CD14-positive monocyte (primary cell): ENCODE data around the gene TTBK1. TPM values are rescaled to one million over a fixed set of nuclear protein-coding genes. Genes with fewer than 3 reads are reported as not detected.

Experiments
- DNase-seq, 3 donors: peaks; one replicate each; pipeline ENCODE4 v3.0.0-alpha.2; 2011 to 2022
- H2AFZ ChIP-seq: 2 replicates; pipeline ENCODE4 v1.6.0; 2012; ENCODE audit warnings: mild to moderate bottlenecking, low read depth, low read length, inconsistent platforms; ENCODE audit not compliant: insufficient read depth, poor library complexity, severe bottlenecking
- H3K27ac ChIP-seq, 2 donors: 1 replicate in 1 of 2; 2 replicates in 1 of 2; pipeline ENCODE4 v1.5.1; 2012 to 2013; ENCODE audit warnings: low read length in 2 of 2, control low read depth in 1 of 2, inconsistent platforms in 1 of 2, low read depth in 1 of 2, mild to moderate bottlenecking in 1 of 2
- H3K27me3 ChIP-seq, 2 donors: one replicate each; pipeline versions ENCODE4 v1.6.0 to v1.6.1; 2011 to 2013; ENCODE audit warnings: low read length in 2 of 2; ENCODE audit not compliant: control insufficient read depth in 2 of 2, insufficient read depth in 2 of 2
- H3K36me3 ChIP-seq, 2 donors: replicated peaks in 1 of 2; 1 replicate in 1 of 2; 2 replicates in 1 of 2; pipeline versions ENCODE4 v1.5.1 to v1.6.1; 2012 to 2013; ENCODE audit warnings: low read length in 2 of 2, control low read depth in 1 of 2, inconsistent platforms in 1 of 2, mild to moderate bottlenecking in 1 of 2; ENCODE audit not compliant: insufficient read depth in 2 of 2, control insufficient read depth in 1 of 2
- H3K4me1 ChIP-seq, 2 donors: 1 replicate in 1 of 2; 2 replicates in 1 of 2; pipeline versions ENCODE4 v1.5.1 to v1.6.1; 2012 to 2013; ENCODE audit warnings: low read length in 2 of 2, control low read depth in 1 of 2, inconsistent platforms in 1 of 2, mild to moderate bottlenecking in 1 of 2, moderate library complexity in 1 of 2; ENCODE audit not compliant: insufficient read depth in 2 of 2, control insufficient read depth in 1 of 2
- H3K4me2 ChIP-seq: replicated peaks from 2 replicates; pipeline ENCODE3; 2012; ENCODE audit warnings: low read length, moderate library complexity, mild to moderate bottlenecking; ENCODE audit not compliant: poor library complexity, severe bottlenecking; ENCODE audit errors: extremely low read depth
- H3K4me3 ChIP-seq, 3 experiments: fragments of 200-600 bp in 1 of 3; sonication (generic) in 1 of 3; replicated peaks in 1 of 3; 1 replicate in 2 of 3; 2 replicates in 1 of 3; pipeline ENCODE4 v1.5.1; 2011 to 2013; ENCODE audit warnings: low read length in 3 of 3, mild to moderate bottlenecking in 3 of 3, control low read depth in 2 of 3, low read depth in 2 of 3, inconsistent platforms in 1 of 3, moderate library complexity in 1 of 3
- H3K79me2 ChIP-seq: 2 replicates; pipeline ENCODE4 v1.6.0; 2012; ENCODE audit warnings: mild to moderate bottlenecking, control low read depth, inconsistent platforms, low read length, moderate library complexity; ENCODE audit not compliant: insufficient read depth
- H3K9ac ChIP-seq: 2 replicates; pipeline ENCODE4 v1.6.0; 2017; ENCODE audit warnings: low read length, mild to moderate bottlenecking; ENCODE audit not compliant: insufficient read depth, poor library complexity, severe bottlenecking
- H3K9me3 ChIP-seq, 2 donors: replicated peaks in 1 of 2; 1 replicate in 1 of 2; 2 replicates in 1 of 2; pipeline versions ENCODE4 v1.5.1 to v1.6.1; 2012 to 2013; ENCODE audit warnings: low read length in 2 of 2, control low read depth in 1 of 2; ENCODE audit not compliant: control insufficient read depth in 1 of 2, insufficient read depth in 1 of 2
- H4K20me1 ChIP-seq: 2 replicates; pipeline ENCODE4 v1.6.0; 2012; ENCODE audit warnings: mild to moderate bottlenecking, low read length, control low read depth, moderate library complexity; ENCODE audit not compliant: insufficient read depth
- H3K27ac Mint-ChIP-seq, 7 donors: one replicate each; pipeline ENCODE4 v1.8.0; 2020; ENCODE audit warnings: mild to moderate bottlenecking in 7 of 7, mixed read lengths in 7 of 7, moderate library complexity in 6 of 7, inconsistent platforms in 2 of 7
- H3K27me3 Mint-ChIP-seq, 3 donors: one replicate each; pipeline ENCODE4 v1.8.0; 2021 to 2022; ENCODE audit warnings: low read depth in 3 of 3, mild to moderate bottlenecking in 3 of 3, mixed read lengths in 3 of 3, moderate library complexity in 3 of 3, inconsistent platforms in 1 of 3
- H3K36me3 Mint-ChIP-seq, 2 donors: one replicate each; pipeline ENCODE4 v1.8.0; 2020; ENCODE audit warnings: mixed read lengths in 2 of 2, inconsistent platforms in 1 of 2, mild to moderate bottlenecking in 1 of 2
- H3K4me1 Mint-ChIP-seq: one replicate; pipeline ENCODE4 v1.8.0; 2020; ENCODE audit warnings: mild to moderate bottlenecking, mixed read lengths
- H3K4me3 Mint-ChIP-seq, 2 donors: one replicate each; pipeline ENCODE4 v1.8.0; 2020; ENCODE audit warnings: mild to moderate bottlenecking in 2 of 2, mixed read lengths in 2 of 2, moderate library complexity in 1 of 2
- H3K9me3 Mint-ChIP-seq, 7 donors: one replicate each; pipeline ENCODE4 v1.8.0; 2020 to 2022; ENCODE audit warnings: mixed read lengths in 7 of 7, mild to moderate bottlenecking in 6 of 7, moderate library complexity in 6 of 7, inconsistent platforms in 2 of 7
- CTCF ChIP-seq: fragments of 200-600 bp; IDR thresholded peaks from one replicate; pipeline ENCODE4 v1.8.0; 2022; ENCODE audit warnings: antibody characterized with exemption, mild to moderate bottlenecking
- WGBS: methylation state at CpG from one replicate; pipeline ENCODE4 v1.1.5; 2013; ENCODE audit warnings: missing lambda C conversion rate; ENCODE audit not compliant: insufficient coverage; 5-methylcytosine and 5-hydroxymethylcytosine counted together
- intact Hi-C, 2 donors: fragments of 100-400 bp; cut with micrococcal nuclease; formaldehyde crosslinking; loops; one replicate each; pipeline versions ENCODE4 v1.15.0 to v1.15.1; 2023
- polyA plus RNA-seq, 3 donors: library from polyadenylated mRNA; depleted of rRNA in 1 of 3; unstranded in 2 of 3; stranded (reverse) in 1 of 3; fragments of 300-500 nt in 2 of 3; fragments of >200 nt in 1 of 3; fragmentation: Illumina TruSeq in 2 of 3; gene quantifications; 1 replicate in 2 of 3; 2 replicates in 1 of 3; pipeline ENCODE4 v1.2.3, GENCODE V29; 2012 to 2021

TTBK1 gene
- polyA plus RNA-seq, 3 donors = not detected

DNA sequence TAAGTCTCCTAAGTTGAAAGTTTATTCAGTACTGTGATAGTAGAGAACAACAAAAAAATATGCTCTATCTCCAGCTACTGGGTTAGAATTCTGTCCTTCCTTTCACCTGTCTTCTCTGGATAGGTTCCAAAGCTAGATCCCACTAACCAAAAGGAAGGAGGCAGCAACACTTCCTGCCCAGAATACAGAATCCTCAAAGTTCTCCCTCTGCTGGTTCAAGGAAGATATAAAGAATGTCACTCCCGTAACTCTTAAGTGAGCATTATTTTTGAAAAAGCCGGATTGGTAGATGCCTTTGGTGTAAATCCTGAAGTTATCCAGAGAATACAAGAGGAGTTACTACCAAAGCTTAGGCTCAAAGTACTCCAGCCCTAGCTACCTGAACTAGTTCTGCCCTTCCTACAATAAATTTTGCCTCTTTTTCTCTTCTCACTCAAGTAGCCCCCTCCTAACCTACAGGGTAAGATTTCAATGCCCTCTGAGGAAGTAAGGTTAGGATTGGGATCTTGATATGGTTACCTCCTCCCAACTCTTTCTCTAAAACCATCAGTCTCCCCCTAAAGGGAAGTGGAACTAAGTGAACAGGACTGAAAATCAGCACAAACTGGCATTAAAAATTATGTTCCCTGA is 91.3 kb downstream of the TTBK1 start:
- intact Hi-C loops = loop anchor here (1.0 to 5.0 kb wide), 2 partner anchors 71 to 72 kb away; no protein-coding TSS in a partner anchor
- H3K4me3 Mint-ChIP-seq = no peak overlapping the region
- peak; percentile 17 to 51 (median 38) for DNase-seq
- peak; percentile 65 for TF ChIP-seq CTCF
- H3K4me1 Mint-ChIP-seq = peaks cover 39% of the 10 kb centered on the region
- H3K36me3 Mint-ChIP-seq = peaks cover 34 to 37% of the 10 kb centered on the region in 2 donors
- H3K36me3 ChIP-seq = peaks cover 28 to 41% of the 10 kb centered on the region in 2 donors
- no peaks in the 10 kb centered on the region for H3K9me3 Mint-ChIP-seq
- peaks cover 42 to 43% of the 10 kb centered on the region in 2 donors for H3K4me1 ChIP-seq
- no CpG with 5 or more reads among the region's 2 CpGs for WGBS
- no peaks in the 10 kb centered on the region for H3K9me3 ChIP-seq
- no peak overlapping the region for H3K4me2 ChIP-seq
- H3K79me2 ChIP-seq = no peaks in the 10 kb centered on the region
- H3K27ac ChIP-seq = no peak overlapping the region
- no peaks in the 10 kb centered on the region for H3K27me3 ChIP-seq
- H2AFZ ChIP-seq = no peak overlapping the region
- H3K27ac Mint-ChIP-seq = peak overlapping the region in 2 of 7 donors; percentile 53 to 71
- H4K20me1 ChIP-seq = no peaks in the 10 kb centered on the region
- H3K27me3 Mint-ChIP-seq = no peaks in the 10 kb centered on the region
- no peak overlapping the region for H3K4me3 ChIP-seq
- no peak overlapping the region for H3K9ac ChIP-seq

- Mint-ChIP-seq H3K9me3 (no peaks in the 10 kb centered on the region), H3K4me3 (no peak overlapping the region), H3K4me1 (peaks cover 37% of the 10 kb centered on the region), H3K27me3 (no peaks in the 10 kb centered on the region), H3K27ac (peak overlapping the region in 1 of 7 donors; percentile 22), H3K36me3 (peaks cover 43 to 45% of the 10 kb centered on the region in 2 donors)
- H4K20me1 ChIP-seq = no peaks in the 10 kb centered on the region
- H3K9ac ChIP-seq = no peak overlapping the region
- H3K79me2 ChIP-seq = no peaks in the 10 kb centered on the region
- TF ChIP-seq CTCF = no peak
- H3K27ac ChIP-seq = no peak overlapping the region
- no peak for DNase-seq
- no peaks in the 10 kb centered on the region for H3K27me3 ChIP-seq
- 100% methylated on average over 1 of the region's 3 CpGs for WGBS
- no peak overlapping the region for H3K4me2 ChIP-seq
- H3K9me3 ChIP-seq = no peaks in the 10 kb centered on the region
- intact Hi-C loops = loop anchor here (1.0 to 5.0 kb wide), 2 partner anchors 72 to 73 kb away; no protein-coding TSS in a partner anchor
- peaks cover 37 to 49% of the 10 kb centered on the region in 2 donors for H3K36me3 ChIP-seq
- no peak overlapping the region for H2AFZ ChIP-seq
- H3K4me1 ChIP-seq = peaks cover 41 to 43% of the 10 kb centered on the region in 2 donors
- no peak overlapping the region for H3K4me3 ChIP-seq
Observed at GRCh38 chr6:43335469-43335868, 92.2 kb downstream of the TTBK1 start.
